Ascending aorta (tissue), 2 donors: ENCODE results near the gene WFIKKN1. TPM values are rescaled to one million over a fixed set of nuclear protein-coding genes. Genes with fewer than 3 reads are reported as not detected.

Experiments used
- DNase-seq, 2 donors: peaks; one replicate each; pipeline ENCODE4 v3.0.0-alpha.2; 2019; ENCODE audit warnings: low spot score in 2 of 2
- H3K27ac ChIP-seq, 2 donors: fragments of 200-600 bp; sonication (generic); one replicate each; pipeline ENCODE4 v1.5.1; 2016 to 2017; ENCODE audit warnings: mild to moderate bottlenecking in 1 of 2
- H3K27me3 ChIP-seq: fragments of 200-600 bp; sonication (generic); one replicate; pipeline ENCODE4 v1.5.1; 2017
- H3K36me3 ChIP-seq, 2 donors: fragments of 200-600 bp; sonication (generic); one replicate each; pipeline ENCODE4 v1.5.1; 2016
- H3K4me1 ChIP-seq, 2 donors: fragments of 200-600 bp; sonication (generic); one replicate each; pipeline ENCODE4 v1.5.1; 2016 to 2017; ENCODE audit warnings: mild to moderate bottlenecking in 1 of 2
- H3K4me3 ChIP-seq, 2 donors: fragments of 200-600 bp; sonication (generic); one replicate each; pipeline ENCODE4 v1.5.1; 2016 to 2017; ENCODE audit warnings: mild to moderate bottlenecking in 1 of 2
- H3K9me3 ChIP-seq, 2 donors: fragments of 200-600 bp; sonication (generic); one replicate each; pipeline ENCODE4 v1.5.1; 2016
- intact Hi-C: fragments of 100-400 bp; cut with DNase I; formaldehyde crosslinking; loops from one replicate; pipeline ENCODE4 v1.15.1; 2023
- total RNA-seq: library from RNA; depleted of rRNA; stranded (reverse); fragments of >200 nt; gene quantifications from one replicate; pipeline ENCODE4 v1.1.0, GENCODE V29; 2016
- TF ChIP-seq, protein P1 (sequence below), 3 experiments: fragments of 200-600 bp in 2 of 3; fragments of 450-650 bp in 1 of 3; sonication (generic) in 2 of 3; IDR thresholded peaks; one replicate each; pipeline ENCODE4 v1.5.1; 2016 to 2019; ENCODE audit warnings: antibody characterized with exemption in 3 of 3, mild to moderate bottlenecking in 1 of 3, moderate library complexity in 1 of 3

Gene WFIKKN1
- total RNA-seq, 1 donor from 2014 or later, result not detected

DNA sequence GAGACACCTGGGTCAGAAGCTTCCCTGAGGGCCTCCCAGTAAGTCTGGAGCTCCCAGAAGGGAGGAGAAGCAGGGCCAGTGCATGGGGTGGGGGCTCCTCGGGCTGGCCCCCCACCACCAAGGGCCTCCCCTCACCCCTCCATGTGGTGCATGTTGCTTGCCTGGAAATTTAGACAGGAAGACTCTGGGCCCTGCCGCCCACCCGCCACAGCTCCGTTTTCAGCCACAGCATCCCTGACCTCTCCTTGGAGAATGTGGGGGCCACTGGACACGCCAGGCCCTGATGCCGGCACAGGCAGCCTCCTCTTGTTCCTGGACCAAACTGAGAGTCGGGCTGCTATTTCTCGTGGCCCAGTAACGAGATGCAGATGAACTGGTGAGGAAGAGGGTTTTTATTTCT, 8.1 kb downstream of the WFIKKN1 start:
- intact Hi-C loops, result loop anchor here (5.0 kb wide), 1 partner anchor 973 kb away; the partner anchor contains the start of genes CRAMP1 and IFT140

DNA sequence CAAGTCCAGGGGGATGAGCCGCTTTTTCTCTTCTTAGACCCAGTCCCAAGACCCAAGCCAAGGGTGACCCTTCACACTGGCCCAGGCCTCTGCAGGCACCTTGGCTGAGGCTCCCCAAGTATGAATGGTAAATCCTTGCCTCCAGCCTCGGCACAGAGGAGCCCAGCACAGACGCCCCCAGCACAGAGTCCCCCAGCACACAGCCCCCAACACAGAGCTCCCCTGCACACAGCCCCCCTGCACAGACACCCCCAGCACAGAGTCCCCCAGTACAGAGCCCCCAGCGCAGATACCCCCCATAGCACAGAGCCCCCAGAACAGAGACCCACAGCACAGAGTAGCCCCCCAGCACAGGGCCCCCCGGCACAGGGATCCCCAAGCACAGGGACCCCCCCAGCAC, 9.8 kb downstream of the WFIKKN1 start:
- DNase-seq, result no peak
- Histone ChIP-seq H3K4me3 (no peak overlapping the region), H3K4me1 (peaks cover 7 to 20% of the 10 kb centered on the region in 2 donors), H3K36me3 (no peaks in the 10 kb centered on the region), H3K27ac (no peak overlapping the region), H3K9me3 (no peaks in the 10 kb centered on the region), H3K27me3 (no peaks in the 10 kb centered on the region)
- intact Hi-C loops, result no loop called here
- TF ChIP-seq, protein P1, sequence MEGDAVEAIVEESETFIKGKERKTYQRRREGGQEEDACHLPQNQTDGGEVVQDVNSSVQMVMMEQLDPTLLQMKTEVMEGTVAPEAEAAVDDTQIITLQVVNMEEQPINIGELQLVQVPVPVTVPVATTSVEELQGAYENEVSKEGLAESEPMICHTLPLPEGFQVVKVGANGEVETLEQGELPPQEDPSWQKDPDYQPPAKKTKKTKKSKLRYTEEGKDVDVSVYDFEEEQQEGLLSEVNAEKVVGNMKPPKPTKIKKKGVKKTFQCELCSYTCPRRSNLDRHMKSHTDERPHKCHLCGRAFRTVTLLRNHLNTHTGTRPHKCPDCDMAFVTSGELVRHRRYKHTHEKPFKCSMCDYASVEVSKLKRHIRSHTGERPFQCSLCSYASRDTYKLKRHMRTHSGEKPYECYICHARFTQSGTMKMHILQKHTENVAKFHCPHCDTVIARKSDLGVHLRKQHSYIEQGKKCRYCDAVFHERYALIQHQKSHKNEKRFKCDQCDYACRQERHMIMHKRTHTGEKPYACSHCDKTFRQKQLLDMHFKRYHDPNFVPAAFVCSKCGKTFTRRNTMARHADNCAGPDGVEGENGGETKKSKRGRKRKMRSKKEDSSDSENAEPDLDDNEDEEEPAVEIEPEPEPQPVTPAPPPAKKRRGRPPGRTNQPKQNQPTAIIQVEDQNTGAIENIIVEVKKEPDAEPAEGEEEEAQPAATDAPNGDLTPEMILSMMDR (IDR thresholded peaks at IDR 0.05), result no peak

More for the DNA sequence above, 8.1 kb downstream of the WFIKKN1 start:
- Histone ChIP-seq H3K4me1 (peaks cover 12 to 27% of the 10 kb centered on the region in 2 donors), H3K4me3 (no peak overlapping the region), H3K9me3 (no peaks in the 10 kb centered on the region), H3K27ac (no peak overlapping the region), H3K27me3 (no peaks in the 10 kb centered on the region), H3K36me3 (peaks cover 5% of the 10 kb centered on the region in 2 donors)
- no peak for DNase-seq
- TF ChIP-seq, protein P1 (IDR thresholded peaks at IDR 0.05), result no peak

DNA sequence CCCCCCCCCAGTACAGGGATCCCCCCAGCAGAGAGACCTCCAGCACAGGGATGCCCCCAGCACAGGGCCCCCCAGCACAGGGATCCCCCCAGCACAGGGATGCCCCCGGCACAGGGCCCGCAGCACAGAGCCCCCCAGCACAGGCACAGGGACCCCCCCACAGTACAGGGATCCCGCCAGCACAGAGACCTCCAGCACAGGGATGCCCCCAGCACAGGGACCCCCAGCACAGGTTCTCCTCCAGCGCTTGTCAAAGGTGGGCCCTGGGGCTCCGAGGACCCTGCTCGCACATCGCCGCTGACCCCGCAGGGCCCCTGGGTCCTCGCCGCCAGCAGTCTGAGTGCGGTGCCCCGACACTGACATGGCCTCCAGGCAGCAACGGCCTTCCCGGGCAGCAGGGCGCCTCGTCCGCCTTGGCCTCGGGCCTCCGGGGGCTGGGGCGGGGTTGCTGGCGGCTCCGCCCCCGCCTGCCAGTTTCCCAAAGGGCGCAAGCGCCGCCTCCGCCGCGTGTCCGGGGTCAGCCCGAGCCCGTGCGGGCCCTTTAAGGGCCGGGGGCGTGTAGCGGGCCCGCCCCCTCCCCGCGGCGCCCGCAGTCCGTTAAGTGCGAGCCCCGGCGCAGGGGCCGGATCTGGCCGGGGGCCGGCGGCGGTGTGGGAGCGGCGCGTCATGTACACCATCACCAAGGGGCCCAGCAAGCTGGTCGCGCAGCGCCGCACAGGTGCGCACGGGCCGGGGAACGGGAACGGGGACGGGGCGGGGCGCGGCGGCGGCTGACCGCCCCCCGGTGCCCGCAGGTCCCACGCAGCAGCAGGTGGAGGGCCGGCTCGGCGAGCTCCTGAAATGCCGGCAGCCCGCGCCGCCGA, 10.8 kb downstream of the WFIKKN1 start, which contains the start of gene MCRIP2:
TSS of gene MCRIP2 (plus strand) at position 503 of the 863 bp plus-strand sequence. CDS start at position 667, 164 bp downstream.
- Histone ChIP-seq H3K4me1 (peaks cover 6 to 18% of the 10 kb centered on the region in 2 donors), H3K36me3 (no peaks in the 10 kb centered on the region), H3K27ac (peak within 1 kb of the TSS; percentile 52 to 72), H3K9me3 (no peaks in the 10 kb centered on the region), H3K27me3 (no peaks in the 10 kb centered on the region), H3K4me3 (peak within 1 kb of the TSS; percentile 86 to 92)
- intact Hi-C loops, result no loop called here
- peak in 1 of 2 donors; percentile 90 for DNase-seq
- TF ChIP-seq, protein P1 (IDR thresholded peaks at IDR 0.05), result no peak

DNA sequence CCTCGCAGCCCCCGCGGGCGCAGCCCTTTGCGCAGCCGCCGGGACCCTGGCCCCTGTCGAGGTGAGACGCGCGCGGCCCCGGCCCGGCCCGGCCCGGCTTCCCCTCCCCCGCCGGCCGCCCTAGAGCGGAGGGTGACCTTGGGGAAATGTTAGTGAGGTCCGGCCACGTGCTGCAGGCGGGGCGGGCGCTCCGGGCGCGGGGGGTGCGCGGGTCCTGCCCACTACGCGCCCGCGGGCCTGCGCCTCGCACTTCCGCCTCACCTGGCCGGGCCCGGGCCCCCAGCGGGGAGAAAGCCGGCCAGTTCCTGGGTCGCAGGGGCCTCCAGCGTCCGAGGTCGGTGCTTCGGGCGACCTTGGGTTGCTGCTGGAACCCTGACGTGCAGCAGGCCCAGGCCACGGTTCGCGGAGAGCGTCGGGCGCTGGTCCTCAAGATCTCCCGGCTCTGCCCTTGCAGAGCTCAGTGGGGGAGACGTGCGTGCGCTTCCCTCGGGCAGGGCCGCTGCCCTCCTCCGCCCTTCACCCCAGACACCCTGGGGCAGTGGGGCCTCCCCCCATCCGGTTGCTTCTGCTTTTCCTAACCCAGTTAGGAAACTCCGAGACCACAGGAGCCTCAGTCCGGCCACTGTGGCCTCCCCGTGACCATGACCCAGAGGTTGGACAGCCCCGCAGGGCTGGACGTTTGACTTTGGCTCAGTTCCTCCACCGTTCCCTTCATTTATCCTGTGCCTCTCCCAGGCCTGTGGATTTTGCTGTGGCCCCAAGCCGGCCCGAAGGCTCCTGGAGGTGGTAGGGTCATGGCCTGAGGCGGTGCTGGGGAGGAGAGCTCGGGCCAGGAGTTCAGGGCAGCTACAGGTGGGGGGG, 11.6 kb downstream of the WFIKKN1 start:
- Histone ChIP-seq H3K9me3 (no peaks in the 10 kb centered on the region), H3K27me3 (no peaks in the 10 kb centered on the region), H3K36me3 (no peaks in the 10 kb centered on the region), H3K4me1 (peaks cover 6 to 16% of the 10 kb centered on the region in 2 donors), H3K4me3 (peak overlapping the region; percentile 86 to 92), H3K27ac (peak overlapping the region; percentile 52 to 72)
- TF ChIP-seq, protein P1 (IDR thresholded peaks at IDR 0.05), result no peak
- no peak for DNase-seq
- intact Hi-C loops, result no loop called here

DNA sequence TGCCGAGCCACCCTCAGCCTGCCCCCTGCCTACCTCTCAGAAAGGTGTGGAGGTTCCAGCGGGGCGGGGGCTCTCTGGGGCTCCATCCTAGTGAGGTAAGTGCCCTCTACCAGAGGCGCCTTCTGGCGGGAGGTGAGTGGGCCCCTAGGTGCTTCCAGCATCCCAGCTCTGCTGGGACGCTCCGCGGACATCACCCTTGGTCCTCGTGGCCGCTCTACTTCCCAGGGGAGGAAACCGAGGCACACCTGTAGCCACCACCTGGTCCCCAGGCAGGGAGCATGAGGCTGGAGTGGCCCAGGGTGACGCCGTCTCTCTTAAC, 12.2 kb downstream of the WFIKKN1 start:
- H3K4me1 ChIP-seq, result peaks cover 8 to 19% of the 10 kb centered on the region in 2 donors
- H3K4me3 ChIP-seq, result peak overlapping the region; percentile 86 to 92
- TF ChIP-seq, protein P1 (IDR thresholded peaks at IDR 0.05), result no peak
- peak overlapping the region in 1 of 2 donors; percentile 3 for H3K27ac ChIP-seq
- H3K9me3 ChIP-seq, result no peaks in the 10 kb centered on the region
- no peaks in the 10 kb centered on the region for H3K27me3 ChIP-seq
- no peaks in the 10 kb centered on the region for H3K36me3 ChIP-seq
- intact Hi-C loops, result no loop called here
- DNase-seq, result no peak
